Central memory CD8-positive, alpha-beta T cell (primary cell): ENCODE results near the gene TSPAN14.

Experiments used
- ATAC-seq: fragments of 150-1000 bp; cut with Tn5 transposase; replicated peaks from 2 replicates; pipeline ENCODE4 v1.10.0; 2022; ENCODE audit warnings: mild to moderate bottlenecking, moderate FRiP score, moderate number of reproducible peaks; ENCODE audit not compliant: poor library complexity, severe bottlenecking; ENCODE audit errors: extremely low read depth
- DNase-seq, 2 donors: peaks; one replicate each; pipeline ENCODE4 v3.0.0; 2021; ENCODE audit warnings: low spot score in 2 of 2
- H3K27ac Mint-ChIP-seq: one replicate; pipeline ENCODE4 v1.8.0; 2022; ENCODE audit warnings: low read depth, mild to moderate bottlenecking, moderate library complexity, mixed read lengths
- H3K27me3 Mint-ChIP-seq: one replicate; pipeline ENCODE4 v1.8.0; 2022; ENCODE audit warnings: mixed read lengths
- H3K36me3 Mint-ChIP-seq: one replicate; pipeline ENCODE4 v1.8.0; 2022; ENCODE audit warnings: mild to moderate bottlenecking, moderate library complexity, mixed read lengths; ENCODE audit not compliant: insufficient read depth
- H3K4me1 Mint-ChIP-seq: one replicate; pipeline ENCODE4 v1.8.0; 2022; ENCODE audit warnings: mixed read lengths
- H3K4me3 Mint-ChIP-seq: one replicate; pipeline ENCODE4 v1.8.0; 2022; ENCODE audit warnings: mild to moderate bottlenecking, moderate library complexity, mixed read lengths
- H3K9me3 Mint-ChIP-seq: one replicate; pipeline ENCODE4 v1.8.0; 2022; ENCODE audit warnings: mixed read lengths

TSPAN14 gene

GRCh38 chr10:80518143-80518806 is 64.2 kb downstream of the TSPAN14 start:
- H3K9me3 Mint-ChIP-seq = no peaks in the 10 kb centered on the region
- no peak for ATAC-seq
- H3K27ac Mint-ChIP-seq = peak overlapping the region; percentile 15
- peaks cover 22% of the 10 kb centered on the region for H3K4me1 Mint-ChIP-seq
- H3K36me3 Mint-ChIP-seq = peaks cover 60% of the 10 kb centered on the region
- DNase-seq = no peak
- no peak overlapping the region for H3K4me3 Mint-ChIP-seq
- H3K27me3 Mint-ChIP-seq = no peaks in the 10 kb centered on the region

DNA sequence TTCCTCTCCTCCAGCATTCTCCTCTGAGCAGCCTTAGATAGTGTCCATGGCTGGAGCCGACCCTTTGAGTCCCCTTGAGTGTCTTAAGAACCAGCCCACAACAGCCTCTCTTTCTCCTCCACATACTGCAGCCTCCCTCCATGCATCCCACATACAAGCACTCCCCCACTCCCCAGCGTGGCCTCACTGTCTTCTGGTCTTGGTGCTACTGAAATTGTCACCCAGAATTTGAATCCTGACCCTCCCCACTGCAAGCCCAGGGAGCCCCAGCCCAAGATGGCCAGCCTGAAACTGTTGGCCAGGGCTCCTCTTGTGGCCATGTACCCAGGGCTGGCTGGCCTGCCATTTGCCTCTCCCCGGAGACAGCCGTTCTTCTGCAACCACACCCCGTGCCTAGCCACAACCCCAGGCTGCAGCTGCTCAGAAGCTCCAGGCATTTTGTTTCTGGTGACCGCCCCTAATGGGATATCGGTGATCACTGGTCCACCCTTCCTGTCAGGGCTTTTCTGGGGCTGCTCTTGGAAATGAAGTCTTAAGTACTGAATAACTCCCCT is 64.8 kb downstream of the TSPAN14 start:
- H3K4me1 Mint-ChIP-seq = peaks cover 26% of the 10 kb centered on the region
- H3K4me3 Mint-ChIP-seq = no peak overlapping the region
- no peaks in the 10 kb centered on the region for H3K27me3 Mint-ChIP-seq
- no peak for ATAC-seq
- H3K9me3 Mint-ChIP-seq = no peaks in the 10 kb centered on the region
- no peak for DNase-seq
- peaks cover 55% of the 10 kb centered on the region for H3K36me3 Mint-ChIP-seq
- peak overlapping the region; percentile 15 for H3K27ac Mint-ChIP-seq

DNA sequence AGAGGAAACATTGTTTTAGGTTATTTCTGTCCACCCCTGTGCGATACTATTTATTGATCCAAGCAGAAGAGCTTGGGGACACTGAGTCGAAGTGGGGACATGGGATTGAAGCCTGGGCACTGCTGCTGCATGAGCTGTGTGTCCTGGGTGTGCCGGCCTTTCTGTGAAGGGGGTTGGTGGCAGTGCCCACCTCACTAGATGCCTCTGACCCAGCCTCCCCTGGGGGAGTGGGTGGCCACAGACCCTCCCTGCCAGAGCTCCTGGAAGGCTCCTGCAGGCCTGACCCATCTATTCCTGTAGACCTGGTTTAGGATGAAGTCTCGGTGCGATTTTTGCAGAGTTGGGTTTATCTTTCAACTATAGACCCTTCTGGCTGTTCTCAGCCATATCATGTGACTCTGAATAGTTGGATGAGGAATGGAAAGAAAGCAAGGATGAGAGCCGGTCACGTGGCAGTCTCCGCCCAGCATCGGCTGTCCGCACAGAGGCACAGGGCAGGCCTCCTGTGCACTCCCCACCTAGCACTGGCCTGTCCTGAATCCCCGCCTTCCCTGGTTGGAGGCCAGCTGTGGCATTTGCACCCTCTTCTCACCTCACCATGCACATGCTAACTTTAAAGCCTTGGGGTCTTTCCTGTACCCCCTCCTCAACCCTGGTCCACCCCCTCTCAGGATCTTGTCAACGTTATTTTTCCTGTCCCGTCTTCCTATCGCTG is 66.0 kb downstream of the TSPAN14 start:
- Mint-ChIP-seq H3K9me3 (no peaks in the 10 kb centered on the region), H3K4me3 (no peak overlapping the region), H3K27me3 (no peaks in the 10 kb centered on the region), H3K4me1 (peaks cover 36% of the 10 kb centered on the region), H3K36me3 (peaks cover 45% of the 10 kb centered on the region), H3K27ac (peak overlapping the region; percentile 79)
- DNase-seq (no peak), ATAC-seq (no peak)

DNA sequence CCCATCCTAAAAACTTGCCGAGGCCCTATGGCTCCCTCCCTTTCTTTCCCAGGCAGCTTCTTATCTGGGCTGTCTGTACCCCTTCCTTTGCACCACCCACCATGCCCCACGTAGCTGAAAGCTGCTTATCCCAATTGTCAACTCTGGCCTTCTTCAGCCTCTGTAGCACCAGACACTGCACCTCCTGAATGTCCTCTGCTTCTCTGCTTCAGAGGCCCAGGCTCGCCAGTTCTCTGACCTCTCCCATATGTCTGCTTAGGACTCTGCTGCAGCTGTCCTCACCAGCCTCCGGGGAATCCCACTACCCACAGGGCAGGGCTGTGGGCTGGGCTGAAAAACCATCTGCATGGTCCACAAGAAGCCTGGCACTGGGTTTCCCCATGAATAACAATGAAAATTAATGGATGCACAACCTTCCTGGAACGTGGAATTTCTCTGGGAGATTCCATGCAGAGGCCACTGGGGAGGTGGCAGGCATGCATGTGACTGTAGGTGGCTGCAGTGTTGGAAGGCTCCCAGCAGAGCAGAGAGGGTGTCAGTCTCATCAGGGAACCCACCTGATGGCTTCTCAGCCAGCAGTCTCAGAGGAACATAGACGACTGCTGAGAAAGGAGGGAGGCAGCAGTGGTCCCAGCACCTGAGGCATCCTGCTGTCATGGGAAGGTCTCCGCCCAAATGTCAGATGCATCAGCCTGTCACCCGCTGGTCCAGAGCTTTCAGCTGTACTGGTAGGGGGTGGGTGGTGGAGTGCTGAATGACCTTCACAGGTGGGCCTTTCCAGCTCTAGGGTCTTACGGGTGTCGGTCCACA is 66.8 kb downstream of the TSPAN14 start:
- peaks cover 40% of the 10 kb centered on the region for H3K4me1 Mint-ChIP-seq
- no peaks in the 10 kb centered on the region for H3K9me3 Mint-ChIP-seq
- H3K36me3 Mint-ChIP-seq = peaks cover 42% of the 10 kb centered on the region
- H3K27ac Mint-ChIP-seq = peak overlapping the region; percentile 79
- no peak for DNase-seq
- ATAC-seq = no peak
- H3K4me3 Mint-ChIP-seq = no peak overlapping the region
- no peaks in the 10 kb centered on the region for H3K27me3 Mint-ChIP-seq

DNA sequence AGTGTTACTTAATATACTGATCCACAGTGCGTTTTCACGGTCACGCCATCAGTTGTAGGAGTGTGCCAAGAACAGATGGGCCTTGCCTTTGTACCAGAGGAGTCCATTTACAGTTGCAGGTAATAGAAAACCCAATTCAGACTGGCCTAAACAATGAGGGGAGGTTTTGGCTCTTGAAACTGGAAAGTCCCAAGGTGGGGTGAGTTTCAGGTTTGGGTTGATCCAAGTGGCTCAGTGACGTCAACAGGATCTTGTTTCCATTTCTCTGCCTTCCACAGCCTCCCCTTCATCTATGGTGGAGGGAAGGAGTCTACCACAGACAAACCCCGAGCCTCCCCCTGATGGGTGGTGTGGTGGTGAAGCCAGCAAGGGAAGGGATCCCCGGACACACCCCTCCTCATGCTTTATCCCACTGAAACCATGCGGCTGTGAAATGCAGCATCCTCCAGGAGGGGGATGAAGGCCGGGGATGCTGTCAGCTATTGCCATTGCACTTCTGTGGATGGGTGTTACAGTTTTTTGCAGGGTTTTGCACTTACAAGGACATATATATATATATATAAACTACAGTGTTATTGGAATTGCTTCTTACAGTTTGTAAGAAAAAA is 68.8 kb downstream of the TSPAN14 start:
- Mint-ChIP-seq H3K4me1 (peaks cover 50% of the 10 kb centered on the region), H3K36me3 (peaks cover 27% of the 10 kb centered on the region), H3K9me3 (no peaks in the 10 kb centered on the region), H3K27ac (peak overlapping the region; percentile 41), H3K4me3 (no peak overlapping the region), H3K27me3 (no peaks in the 10 kb centered on the region)
- peak; percentile 21 for ATAC-seq
- DNase-seq = no peak

- H3K9me3 Mint-ChIP-seq = no peaks in the 10 kb centered on the region
- H3K4me3 Mint-ChIP-seq = no peak overlapping the region
- no peak for ATAC-seq
- no peak for DNase-seq
- H3K36me3 Mint-ChIP-seq = peaks cover 21% of the 10 kb centered on the region
- peaks cover 46% of the 10 kb centered on the region for H3K4me1 Mint-ChIP-seq
- no peaks in the 10 kb centered on the region for H3K27me3 Mint-ChIP-seq
- H3K27ac Mint-ChIP-seq = peak overlapping the region; percentile 41
Measured at GRCh38 chr10:80523773-80524172, 69.7 kb downstream of the TSPAN14 start.

DNA sequence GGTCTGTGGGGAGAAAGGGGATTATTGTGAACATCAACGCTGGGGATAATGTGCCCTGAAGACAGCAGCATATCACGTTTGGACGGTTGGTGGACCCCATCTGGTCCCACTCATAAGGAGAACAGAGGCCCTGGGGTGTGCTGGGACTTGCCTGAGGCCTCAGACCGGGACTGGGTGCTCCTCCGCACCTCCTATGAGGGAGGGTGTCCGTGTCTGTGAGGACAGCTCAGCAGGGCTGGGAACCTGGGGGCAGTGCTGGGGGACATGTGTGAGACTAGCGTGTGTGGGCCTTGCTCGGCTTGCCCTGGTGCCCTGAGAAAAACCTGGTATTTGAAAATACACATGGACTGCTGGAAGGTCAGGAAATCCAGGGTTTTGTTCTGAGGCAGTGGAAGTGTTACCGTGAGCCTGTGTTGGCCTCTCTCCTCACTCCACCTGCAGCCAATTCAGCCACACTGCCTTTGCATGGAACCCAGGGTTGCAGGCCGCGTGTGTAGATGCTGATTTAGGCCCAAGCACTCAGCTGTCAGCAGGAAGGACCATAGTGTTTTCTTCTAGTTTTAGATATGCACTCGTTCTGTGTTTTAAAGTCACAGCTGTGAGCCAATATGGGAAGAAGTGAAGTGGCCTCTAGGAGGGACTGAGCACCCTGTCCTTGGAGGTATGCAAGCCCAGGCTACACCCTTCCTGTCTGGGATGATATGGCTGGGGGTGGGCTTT is 70.2 kb downstream of the TSPAN14 start:
- Mint-ChIP-seq H3K36me3 (peaks cover 20% of the 10 kb centered on the region), H3K9me3 (no peaks in the 10 kb centered on the region), H3K4me3 (no peak overlapping the region), H3K27me3 (no peaks in the 10 kb centered on the region), H3K4me1 (peaks cover 49% of the 10 kb centered on the region), H3K27ac (peak overlapping the region; percentile 41)
- DNase-seq = no peak
- ATAC-seq = no peak

- no peak for DNase-seq
- no peaks in the 10 kb centered on the region for H3K9me3 Mint-ChIP-seq
- peaks cover 11% of the 10 kb centered on the region for H3K36me3 Mint-ChIP-seq
- H3K4me3 Mint-ChIP-seq = no peak overlapping the region
- ATAC-seq = no peak
- H3K27me3 Mint-ChIP-seq = no peaks in the 10 kb centered on the region
- peaks cover 57% of the 10 kb centered on the region for H3K4me1 Mint-ChIP-seq
- peak overlapping the region; percentile 8 for H3K27ac Mint-ChIP-seq
Measured at GRCh38 chr10:80526218-80526617, 72.1 kb downstream of the TSPAN14 start.

GRCh38 chr10:80526742-80527141 is 72.6 kb downstream of the TSPAN14 start:
- Mint-ChIP-seq H3K4me1 (peaks cover 61% of the 10 kb centered on the region), H3K36me3 (peaks cover 9% of the 10 kb centered on the region), H3K9me3 (no peaks in the 10 kb centered on the region), H3K4me3 (no peak overlapping the region), H3K27me3 (no peaks in the 10 kb centered on the region), H3K27ac (no peak overlapping the region)
- no peak for ATAC-seq
- DNase-seq = no peak

GRCh38 chr10:80528185-80528700 is 74.1 kb downstream of the TSPAN14 start:
- Mint-ChIP-seq H3K9me3 (no peaks in the 10 kb centered on the region), H3K4me3 (no peak overlapping the region), H3K36me3 (peaks cover 8% of the 10 kb centered on the region), H3K27me3 (no peaks in the 10 kb centered on the region), H3K27ac (no peak overlapping the region), H3K4me1 (peaks cover 62% of the 10 kb centered on the region)
- no peak for ATAC-seq
- no peak for DNase-seq

- no peak overlapping the region for H3K4me3 Mint-ChIP-seq
- H3K27me3 Mint-ChIP-seq = no peaks in the 10 kb centered on the region
- no peaks in the 10 kb centered on the region for H3K9me3 Mint-ChIP-seq
- ATAC-seq (no peak), DNase-seq (no peak)
- peaks cover 57% of the 10 kb centered on the region for H3K4me1 Mint-ChIP-seq
- peak overlapping the region; percentile 45 for H3K27ac Mint-ChIP-seq
- peaks cover 7% of the 10 kb centered on the region for H3K36me3 Mint-ChIP-seq
Measured at GRCh38 chr10:80528901-80529300, 74.8 kb downstream of the TSPAN14 start.
